ENCODE measurements around the gene TRPV3. TPM values are rescaled to one million over a fixed set of nuclear protein-coding genes. Genes with fewer than 3 reads are reported as not detected.

Gene TRPV3
- total RNA-seq, 6 experiments from 2014 or later: 0.12 to 2.1 (median 0.37) TPM; not detected in 1

DNA sequence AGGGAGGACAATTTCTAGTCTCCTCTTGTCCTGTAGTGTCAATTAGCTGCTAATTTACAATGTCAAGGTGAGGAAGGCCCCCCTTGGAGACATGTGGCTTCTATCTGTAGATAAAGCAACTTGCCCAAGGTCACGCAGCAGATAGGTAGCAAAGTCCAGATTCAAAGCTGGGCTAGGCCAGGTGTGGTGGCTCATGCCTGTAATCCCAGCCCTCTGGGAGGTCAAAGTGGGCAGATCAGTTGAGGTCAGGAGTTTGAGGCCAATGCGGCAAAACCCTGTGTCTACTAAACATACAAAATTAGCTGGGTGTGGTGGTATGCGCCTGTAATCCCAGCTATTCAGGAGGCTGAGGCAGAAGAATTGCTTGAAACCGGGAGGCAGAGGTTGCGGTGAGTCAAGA, 11.1 kb downstream of the TRPV3 start:
- WGBS (ENCODE audit: insufficient coverage, low coverage, low lambda C conversion rate, missing lambda C conversion rate): 58% methylated on average over 2 of the region's 5 CpGs

DNA sequence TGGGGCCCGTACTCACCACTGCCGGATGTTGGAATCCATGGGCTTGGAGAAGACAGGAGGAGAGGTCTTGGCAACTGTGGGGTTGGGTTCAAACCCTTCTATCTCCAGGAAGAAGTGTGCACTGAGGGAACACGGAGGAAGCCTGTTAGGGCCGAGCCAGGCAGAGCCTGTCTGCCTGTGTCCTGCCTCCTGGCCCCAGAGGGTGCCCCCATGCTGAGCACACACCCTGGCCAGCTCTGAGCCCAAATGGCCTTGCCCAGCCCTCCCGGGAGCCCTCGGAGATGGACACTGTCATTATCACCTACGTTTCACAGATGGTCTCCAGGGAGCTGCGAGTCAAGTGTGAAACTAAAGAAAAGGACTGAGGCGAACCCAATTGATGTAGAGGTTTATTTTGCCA, 12.5 kb downstream of the TRPV3 start:
- no peak for ATAC-seq
- H3K27ac ChIP-seq: no peak overlapping the region
- intact Hi-C loops (cut with DNase I): no loop called here
- peaks cover 0 to 4% (median 0%) of the 10 kb centered on the region in 4 donors for H3K4me1 ChIP-seq
- H3K4me3 ChIP-seq: no peak overlapping the region
- H3K36me3 ChIP-seq: no peaks in the 10 kb centered on the region
- no peak for TF ChIP-seq POLR2A (IDR thresholded peaks at IDR 0.05)
- TF ChIP-seq, protein P1, sequence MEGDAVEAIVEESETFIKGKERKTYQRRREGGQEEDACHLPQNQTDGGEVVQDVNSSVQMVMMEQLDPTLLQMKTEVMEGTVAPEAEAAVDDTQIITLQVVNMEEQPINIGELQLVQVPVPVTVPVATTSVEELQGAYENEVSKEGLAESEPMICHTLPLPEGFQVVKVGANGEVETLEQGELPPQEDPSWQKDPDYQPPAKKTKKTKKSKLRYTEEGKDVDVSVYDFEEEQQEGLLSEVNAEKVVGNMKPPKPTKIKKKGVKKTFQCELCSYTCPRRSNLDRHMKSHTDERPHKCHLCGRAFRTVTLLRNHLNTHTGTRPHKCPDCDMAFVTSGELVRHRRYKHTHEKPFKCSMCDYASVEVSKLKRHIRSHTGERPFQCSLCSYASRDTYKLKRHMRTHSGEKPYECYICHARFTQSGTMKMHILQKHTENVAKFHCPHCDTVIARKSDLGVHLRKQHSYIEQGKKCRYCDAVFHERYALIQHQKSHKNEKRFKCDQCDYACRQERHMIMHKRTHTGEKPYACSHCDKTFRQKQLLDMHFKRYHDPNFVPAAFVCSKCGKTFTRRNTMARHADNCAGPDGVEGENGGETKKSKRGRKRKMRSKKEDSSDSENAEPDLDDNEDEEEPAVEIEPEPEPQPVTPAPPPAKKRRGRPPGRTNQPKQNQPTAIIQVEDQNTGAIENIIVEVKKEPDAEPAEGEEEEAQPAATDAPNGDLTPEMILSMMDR (IDR thresholded peaks at IDR 0.05): no peak
- no peaks in the 10 kb centered on the region for H3K9me3 ChIP-seq
- WGBS (ENCODE audit: insufficient coverage, low coverage, low lambda C conversion rate, missing lambda C conversion rate): 72% methylated on average over 5 of the region's 9 CpGs
- DNase-seq: peak in 1 of 3 donors; percentile 21
- H3K27me3 ChIP-seq: no peaks in the 10 kb centered on the region

More for the DNA sequence above, 11.1 kb downstream of the TRPV3 start:
- TF ChIP-seq POLR2A (IDR thresholded peaks at IDR 0.05): no peak
- TF ChIP-seq, protein P1 (IDR thresholded peaks at IDR 0.05): no peak
- H3K27ac ChIP-seq: no peak overlapping the region
- peaks cover 0 to 4% (median 0%) of the 10 kb centered on the region in 4 donors for H3K4me1 ChIP-seq
- no peaks in the 10 kb centered on the region for H3K36me3 ChIP-seq
- intact Hi-C loops (cut with DNase I): no loop called here
- DNase-seq (no peak), ATAC-seq (peak in 3 of 4 donors; percentile 25 to 51 (median 51))
- H3K4me3 ChIP-seq: no peak overlapping the region
- H3K9me3 ChIP-seq: no peaks in the 10 kb centered on the region
- H3K27me3 ChIP-seq: no peaks in the 10 kb centered on the region

DNA sequence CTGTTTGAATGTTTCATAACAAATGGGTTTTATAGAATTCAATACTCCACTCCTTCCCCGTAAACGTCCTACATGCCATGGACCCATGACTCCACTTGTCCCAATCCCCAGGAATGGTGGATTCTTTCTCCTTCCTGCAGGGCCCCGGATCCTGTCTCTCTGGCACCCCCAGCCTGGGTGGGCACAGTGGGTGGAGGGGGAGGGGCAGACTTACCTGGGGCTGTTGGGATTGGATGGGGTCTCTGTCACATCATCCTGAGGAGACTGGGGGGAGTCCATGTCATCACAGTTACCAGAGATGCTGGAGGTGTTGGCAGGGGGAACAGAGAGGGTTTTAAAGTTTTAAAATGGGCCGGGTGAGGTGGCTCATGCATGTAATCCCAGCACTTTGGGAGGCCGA, 13.2 kb downstream of the TRPV3 start:
- Histone ChIP-seq H3K4me3 (no peak overlapping the region), H3K9me3 (no peaks in the 10 kb centered on the region), H3K27ac (no peak overlapping the region), H3K27me3 (no peaks in the 10 kb centered on the region), H3K4me1 (peaks cover 0 to 4% (median 0%) of the 10 kb centered on the region in 4 donors), H3K36me3 (no peaks in the 10 kb centered on the region)
- DNase-seq (peak in 1 of 3 donors; percentile 14), ATAC-seq (no peak)
- WGBS (ENCODE audit: insufficient coverage, low coverage, low lambda C conversion rate, missing lambda C conversion rate): 72% methylated on average over 2 of the region's 5 CpGs
- no peak for TF ChIP-seq POLR2A (IDR thresholded peaks at IDR 0.05)
- TF ChIP-seq, protein P1 (IDR thresholded peaks at IDR 0.05): no peak
- intact Hi-C loops (cut with DNase I): no loop called here

DNA sequence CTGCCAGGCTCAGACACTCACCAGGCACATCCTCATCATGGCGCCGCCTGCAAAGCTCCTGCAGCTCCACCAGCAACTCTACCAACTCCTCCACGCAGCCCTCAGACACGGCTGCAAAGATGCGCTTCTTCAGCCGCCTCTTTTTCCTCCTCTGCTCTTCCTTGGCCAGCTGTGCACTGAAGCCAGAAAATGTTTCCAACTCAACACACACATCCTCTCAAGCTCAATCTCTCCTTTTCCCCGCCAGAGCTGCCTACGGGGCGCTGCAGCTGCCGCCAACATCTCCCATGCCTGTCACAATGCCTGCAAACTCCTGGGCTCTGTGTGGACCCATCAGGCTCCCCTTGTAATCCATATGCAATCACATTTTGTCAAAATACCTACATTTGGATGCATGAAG, 14.2 kb downstream of the TRPV3 start:
- no peaks in the 10 kb centered on the region for H3K9me3 ChIP-seq
- peak in 1 of 3 donors; percentile 41 for DNase-seq
- H3K27ac ChIP-seq: no peak overlapping the region
- H3K4me3 ChIP-seq: no peak overlapping the region
- intact Hi-C loops (cut with DNase I): no loop called here
- no peaks in the 10 kb centered on the region for H3K36me3 ChIP-seq
- no peaks in the 10 kb centered on the region for H3K27me3 ChIP-seq
- no peak for ATAC-seq
- TF ChIP-seq POLR2A (IDR thresholded peaks at IDR 0.05): no peak
- TF ChIP-seq, protein P1 (IDR thresholded peaks at IDR 0.05): no peak
- peaks cover 0 to 4% (median 0%) of the 10 kb centered on the region in 4 donors for H3K4me1 ChIP-seq
- 86% methylated on average over 8 of the region's 10 CpGs for WGBS (ENCODE audit: insufficient coverage, low coverage, low lambda C conversion rate, missing lambda C conversion rate)
